Neural cell (in vitro differentiated cells): ENCODE results near the gene SV2C. TPM values are rescaled to one million over a fixed set of nuclear protein-coding genes. Genes with fewer than 3 reads are reported as not detected.

ENCODE experiments used
- H2AFZ ChIP-seq: fragments of 200-600, 300-800 bp; sonication (generic), shearing (Covaris generic); 2 replicates; pipeline ENCODE4 v1.6.0; 2014; ENCODE audit warnings: low read depth, mild to moderate bottlenecking, antibody characterized with exemption, low read length, moderate library complexity
- H3F3A ChIP-seq: fragments of 200-600 bp; shearing (Covaris generic); 2 replicates; pipeline ENCODE4 v1.6.1; 2016; ENCODE audit warnings: mild to moderate bottlenecking, moderate library complexity, mixed read lengths, antibody characterized with exemption, low read length; ENCODE audit not compliant: insufficient read depth, poor library complexity, severe bottlenecking
- H3K27ac ChIP-seq: fragments of 200-600, 300-800 bp; sonication (generic), shearing (Covaris generic); 2 replicates; pipeline ENCODE4 v1.5.1; 2014; ENCODE audit warnings: mild to moderate bottlenecking, low read length, moderate library complexity
- H3K27me3 ChIP-seq: fragments of 300-800, 200-600 bp; sonication (generic), shearing (Covaris generic); 2 replicates; pipeline ENCODE4 v1.6.0; 2014; ENCODE audit warnings: mild to moderate bottlenecking, low read depth, low read length, moderate library complexity; ENCODE audit not compliant: insufficient read depth
- H3K36me3 ChIP-seq: fragments of 300-800, 200-600 bp; sonication (generic), shearing (Covaris generic); 2 replicates; pipeline ENCODE4 v1.5.1; 2014; ENCODE audit warnings: mild to moderate bottlenecking, antibody characterized with exemption, low read length, moderate library complexity; ENCODE audit not compliant: insufficient read depth
- H3K4me2 ChIP-seq: fragments of 300-800, 200-600 bp; sonication (generic), shearing (Covaris generic); 2 replicates; pipeline ENCODE4 v1.6.0; 2014; ENCODE audit warnings: mild to moderate bottlenecking, low read length
- H3K4me3 ChIP-seq: fragments of 300-800, 200-600 bp; sonication (generic), shearing (Covaris generic); 2 replicates; pipeline ENCODE4 v1.5.1; 2014; ENCODE audit warnings: mild to moderate bottlenecking, low read length, moderate library complexity
- H3K79me2 ChIP-seq: fragments of 200-600 bp; shearing (Covaris generic); replicated peaks from 2 replicates; pipeline ENCODE4 v1.6.0; 2014; ENCODE audit warnings: mild to moderate bottlenecking, low read length, moderate library complexity; ENCODE audit not compliant: insufficient read depth
- H3K9ac ChIP-seq: fragments of 300-800, 200-600 bp; sonication (generic), shearing (Covaris generic); 2 replicates; pipeline ENCODE4 v1.6.1; 2016; ENCODE audit warnings: mild to moderate bottlenecking, low read length, mixed read lengths
- H3K9me2 ChIP-seq: fragments of 200-600 bp; shearing (Covaris generic); 2 replicates; pipeline ENCODE4 v1.6.1; 2016; ENCODE audit warnings: mild to moderate bottlenecking, low read length, mixed read lengths; ENCODE audit not compliant: insufficient read depth
- H3K9me3 ChIP-seq: fragments of 200-600, 300-800 bp; sonication (generic), shearing (Covaris generic); 2 replicates; pipeline ENCODE4 v1.6.1; 2016; ENCODE audit warnings: mild to moderate bottlenecking, mixed run types, low read length, moderate library complexity, mixed read lengths
- H4K20me1 ChIP-seq: fragments of 200-600 bp; shearing (Covaris generic); 2 replicates; pipeline ENCODE4 v1.6.1; 2016; ENCODE audit warnings: mild to moderate bottlenecking, mixed run types; ENCODE audit not compliant: insufficient read depth
- CTCF ChIP-seq: fragments of 450-650 bp; IDR thresholded peaks from 2 replicates; pipeline ENCODE4 v1.5.1; 2014; ENCODE audit warnings: antibody characterized with exemption, mild to moderate bottlenecking, moderate library complexity; ENCODE audit not compliant: poor library complexity, severe bottlenecking
- EP300 ChIP-seq: fragments of 450-650 bp; conservative IDR thresholded peaks from 2 replicates; pipeline ENCODE4 v1.6.1; 2014; ENCODE audit warnings: antibody characterized with exemption, mild to moderate bottlenecking, moderate library complexity; ENCODE audit not compliant: poor library complexity, severe bottlenecking
- EZH2 ChIP-seq: fragments of 200-600, 300-800 bp; shearing (Covaris generic), sonication (generic); IDR thresholded peaks from 2 replicates; pipeline ENCODE4 v1.6.1; 2014; ENCODE audit warnings: antibody characterized with exemption, low read length, borderline replicate concordance, mild to moderate bottlenecking; ENCODE audit not compliant: insufficient read depth, poor library complexity, severe bottlenecking
- MXI1 ChIP-seq: fragments of 450-650 bp; conservative IDR thresholded peaks from 2 replicates; pipeline ENCODE4 v1.6.1; 2014; ENCODE audit warnings: antibody characterized with exemption, mild to moderate bottlenecking; ENCODE audit not compliant: poor library complexity, severe bottlenecking
- POLR2AphosphoS5 ChIP-seq: IDR thresholded peaks from 2 replicates; pipeline ENCODE4 v1.6.1; 2012
- RAD21 ChIP-seq: fragments of 450-650 bp; conservative IDR thresholded peaks from 2 replicates; pipeline ENCODE4 v1.6.1; 2014; ENCODE audit warnings: antibody characterized with exemption, mild to moderate bottlenecking, moderate library complexity
- SMC3 ChIP-seq: fragments of 450-650 bp; conservative IDR thresholded peaks from 2 replicates; pipeline ENCODE4 v1.6.1; 2014; ENCODE audit warnings: antibody characterized with exemption, mild to moderate bottlenecking, moderate library complexity; ENCODE audit not compliant: poor library complexity
- TAF1 ChIP-seq: IDR thresholded peaks from 2 replicates; pipeline ENCODE4 v1.6.1; 2012; ENCODE audit warnings: low read depth
- polyA plus RNA-seq: library from polyadenylated mRNA; depleted of rRNA; stranded (reverse); fragments of >200 nt; gene quantifications from 2 replicates; pipeline ENCODE4 v1.2.3, GENCODE V29; 2014
- TF ChIP-seq, protein P1 (sequence below): IDR thresholded peaks from 2 replicates; pipeline ENCODE4 v1.6.1; 2012; ENCODE audit warnings: borderline replicate concordance

The SV2C gene
- polyA plus RNA-seq, 1 donor from 2014 or later, result 0.45 TPM

DNA sequence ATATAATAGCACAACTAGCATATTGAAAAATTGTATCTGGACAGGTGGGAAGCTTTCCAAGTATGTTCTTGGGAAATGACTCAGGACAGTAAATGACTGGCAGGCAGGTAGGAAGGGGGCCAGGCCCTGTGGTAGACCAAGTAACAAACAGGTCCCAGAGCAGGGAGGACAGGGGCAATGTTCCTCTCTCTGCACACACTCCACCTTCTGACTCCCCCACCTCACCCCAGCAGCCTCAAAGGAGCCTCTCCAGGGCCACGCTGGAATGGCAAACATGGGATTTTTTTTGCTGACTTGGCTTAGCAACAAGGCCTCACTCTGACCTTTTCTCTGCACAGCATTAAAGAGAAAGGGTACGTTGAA lies 288.8 kb downstream of the SV2C start:
- Histone ChIP-seq H3K27me3 (no peaks in the 10 kb centered on the region), H3K4me2 (no peak overlapping the region), H3K79me2 (no peaks in the 10 kb centered on the region), H3F3A (no peaks in the 10 kb centered on the region), H3K27ac (no peak overlapping the region), H3K4me3 (no peak overlapping the region), H3K36me3 (no peaks in the 10 kb centered on the region), H3K9me2 (no peaks in the 10 kb centered on the region), H3K9ac (no peak overlapping the region), H4K20me1 (no peaks in the 10 kb centered on the region), H2AFZ (no peak overlapping the region), H3K9me3 (no peaks in the 10 kb centered on the region)
- TF ChIP-seq EZH2, result no peak

DNA sequence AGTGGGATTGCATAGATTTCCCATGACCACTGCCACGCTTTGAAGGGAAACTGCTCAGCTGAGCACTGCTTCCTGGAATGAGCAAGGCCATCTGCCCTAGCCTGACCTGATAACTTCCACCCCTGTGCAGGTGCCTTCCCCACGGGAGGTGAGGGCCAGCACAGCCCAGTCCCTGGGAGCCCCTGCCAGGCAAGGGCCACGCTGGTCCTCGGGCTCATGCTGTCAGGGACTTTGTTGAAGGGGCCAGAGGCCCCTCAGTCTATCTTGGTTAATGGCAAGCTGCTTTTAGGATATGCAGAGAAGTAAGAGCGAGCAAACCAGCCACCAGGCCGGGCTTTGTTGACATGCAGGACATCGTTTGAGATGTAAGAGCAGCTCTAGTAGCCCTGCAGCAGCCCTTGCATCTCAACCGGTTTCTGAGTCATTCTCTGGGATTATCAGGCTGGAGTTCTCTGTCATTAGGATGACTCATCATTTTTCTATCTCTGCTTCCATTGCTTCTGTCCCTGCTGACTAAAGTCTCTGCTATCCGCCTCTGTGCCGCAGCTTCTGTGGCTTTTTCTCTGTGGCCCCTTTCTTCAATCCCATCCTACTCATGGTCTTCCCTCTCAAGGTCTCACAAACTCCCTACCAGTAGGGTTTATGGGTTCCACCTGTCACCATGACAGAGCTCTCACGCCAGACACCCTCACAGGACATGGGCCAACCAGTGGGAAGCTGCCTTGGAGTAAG lies 289.3 kb downstream of the SV2C start:
- Histone ChIP-seq H3F3A (no peaks in the 10 kb centered on the region), H3K4me3 (no peak overlapping the region), H3K9me3 (no peaks in the 10 kb centered on the region), H3K4me2 (no peak overlapping the region), H3K36me3 (no peaks in the 10 kb centered on the region), H4K20me1 (no peaks in the 10 kb centered on the region), H2AFZ (no peak overlapping the region), H3K9me2 (no peaks in the 10 kb centered on the region), H3K27ac (no peak overlapping the region), H3K9ac (no peak overlapping the region), H3K79me2 (no peaks in the 10 kb centered on the region), H3K27me3 (no peaks in the 10 kb centered on the region)
- no peak for TF ChIP-seq MXI1
- TF ChIP-seq SMC3, result no peak
- no peak for TF ChIP-seq EP300
- TF ChIP-seq, protein P1, sequence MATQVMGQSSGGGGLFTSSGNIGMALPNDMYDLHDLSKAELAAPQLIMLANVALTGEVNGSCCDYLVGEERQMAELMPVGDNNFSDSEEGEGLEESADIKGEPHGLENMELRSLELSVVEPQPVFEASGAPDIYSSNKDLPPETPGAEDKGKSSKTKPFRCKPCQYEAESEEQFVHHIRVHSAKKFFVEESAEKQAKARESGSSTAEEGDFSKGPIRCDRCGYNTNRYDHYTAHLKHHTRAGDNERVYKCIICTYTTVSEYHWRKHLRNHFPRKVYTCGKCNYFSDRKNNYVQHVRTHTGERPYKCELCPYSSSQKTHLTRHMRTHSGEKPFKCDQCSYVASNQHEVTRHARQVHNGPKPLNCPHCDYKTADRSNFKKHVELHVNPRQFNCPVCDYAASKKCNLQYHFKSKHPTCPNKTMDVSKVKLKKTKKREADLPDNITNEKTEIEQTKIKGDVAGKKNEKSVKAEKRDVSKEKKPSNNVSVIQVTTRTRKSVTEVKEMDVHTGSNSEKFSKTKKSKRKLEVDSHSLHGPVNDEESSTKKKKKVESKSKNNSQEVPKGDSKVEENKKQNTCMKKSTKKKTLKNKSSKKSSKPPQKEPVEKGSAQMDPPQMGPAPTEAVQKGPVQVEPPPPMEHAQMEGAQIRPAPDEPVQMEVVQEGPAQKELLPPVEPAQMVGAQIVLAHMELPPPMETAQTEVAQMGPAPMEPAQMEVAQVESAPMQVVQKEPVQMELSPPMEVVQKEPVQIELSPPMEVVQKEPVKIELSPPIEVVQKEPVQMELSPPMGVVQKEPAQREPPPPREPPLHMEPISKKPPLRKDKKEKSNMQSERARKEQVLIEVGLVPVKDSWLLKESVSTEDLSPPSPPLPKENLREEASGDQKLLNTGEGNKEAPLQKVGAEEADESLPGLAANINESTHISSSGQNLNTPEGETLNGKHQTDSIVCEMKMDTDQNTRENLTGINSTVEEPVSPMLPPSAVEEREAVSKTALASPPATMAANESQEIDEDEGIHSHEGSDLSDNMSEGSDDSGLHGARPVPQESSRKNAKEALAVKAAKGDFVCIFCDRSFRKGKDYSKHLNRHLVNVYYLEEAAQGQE, result no peak
- no peak for TF ChIP-seq CTCF
- TF ChIP-seq RAD21, result no peak
- TF ChIP-seq TAF1, result no peak
- no peak for TF ChIP-seq EZH2
- TF ChIP-seq POLR2AphosphoS5, result no peak
